Endothelial cell of umbilical vein (primary cell): ENCODE results near the gene CCNK. TPM values are rescaled to one million over a fixed set of nuclear protein-coding genes. Genes with fewer than 3 reads are reported as not detected.

Experiments used
- BruUV-seq: library from RNA; stranded (reverse); fragments of 400-500 nt; replicated peaks from 2 replicates; lab custom pipeline; 2021; lab: Mats Ljungman, UMichigan
- CTCF ChIA-PET: fragments of 300-600, 350-600 bp; sonication (Branson Sonifier 250); formaldehyde crosslinking; loops from one replicate; lab custom pipeline; 2021; ENCODE audit warnings: antibody characterized with exemption, inconsistent platforms; lab: Charles Lee
- POLR2A ChIA-PET: fragments of 300-600, 350-600 bp; sonication (Branson Sonifier 250); formaldehyde crosslinking; loops from one replicate; lab custom pipeline; 2021; ENCODE audit warnings: antibody characterized with exemption, inconsistent platforms; lab: Charles Lee
- DNase-seq: peaks from one replicate; pipeline ENCODE4 v3.0.0-alpha.2; 2011; ENCODE audit warnings: low read depth, low spot score
- FAIRE-seq: peaks from 2 replicates; lab custom pipeline; 2011; peaks lifted over from hg19 to GRCh38; lab: Jason Lieb, UNC
- H2AFZ ChIP-seq: 2 replicates; pipeline ENCODE4 v1.6.0; 2012; ENCODE audit warnings: low read depth, low read length, control low read depth, inconsistent platforms
- H3K27ac ChIP-seq: 2 replicates; pipeline ENCODE4 v1.5.1; 2011; ENCODE audit warnings: low read depth, mild to moderate bottlenecking, control low read depth, low read length, moderate library complexity; ENCODE audit not compliant: insufficient read depth
- H3K27me3 ChIP-seq, 2 experiments: 2 replicates each; pipeline versions ENCODE4 v1.6.0 to v1.6.1; 2011; ENCODE audit warnings: low read length in 2 of 2, mixed read lengths in 1 of 2; ENCODE audit not compliant: control insufficient read depth in 2 of 2, insufficient read depth in 2 of 2
- H3K36me3 ChIP-seq, 2 experiments: 2 replicates in 1 of 2; 3 replicates in 1 of 2; pipeline ENCODE4 v1.5.1; 2011; ENCODE audit warnings: low read length in 2 of 2, mild to moderate bottlenecking in 1 of 2, moderate library complexity in 1 of 2; ENCODE audit not compliant: control insufficient read depth in 2 of 2, insufficient read depth in 2 of 2; ENCODE audit errors: extremely low read depth in 1 of 2
- H3K4me1 ChIP-seq: 3 replicates; pipeline ENCODE4 v1.5.1; 2011; ENCODE audit warnings: mild to moderate bottlenecking, low read length; ENCODE audit not compliant: control insufficient read depth, insufficient read depth; ENCODE audit errors: extremely low read depth
- H3K4me2 ChIP-seq: 2 replicates; pipeline ENCODE4 v1.6.1; 2011; ENCODE audit warnings: low read length, control low read depth, mixed read lengths; ENCODE audit not compliant: insufficient read depth
- H3K4me3 ChIP-seq, 3 experiments: fragments of 200-600 bp in 1 of 3; sonication (generic), shearing (Covaris generic) in 1 of 3; replicated peaks in 1 of 3; 2 replicates each; pipeline ENCODE4 v1.5.1; 2011 to 2016; ENCODE audit warnings: control low read depth in 3 of 3, low read length in 3 of 3, mild to moderate bottlenecking in 2 of 3, inconsistent platforms in 1 of 3, low read depth in 1 of 3, moderate library complexity in 1 of 3; ENCODE audit not compliant: insufficient read depth in 1 of 3
- H3K79me2 ChIP-seq: 2 replicates; pipeline ENCODE4 v1.6.0; 2012; ENCODE audit warnings: low read length, inconsistent platforms; ENCODE audit not compliant: control insufficient read depth, insufficient read depth
- H3K9ac ChIP-seq: replicated peaks from 2 replicates; pipeline ENCODE3; 2011; ENCODE audit warnings: low read length, control low read depth; ENCODE audit not compliant: insufficient read depth; ENCODE audit errors: extremely low read depth
- H3K9me1 ChIP-seq: replicated peaks from 3 replicates; pipeline ENCODE4 v1.6.0; 2011; ENCODE audit warnings: mild to moderate bottlenecking, low read length; ENCODE audit not compliant: control insufficient read depth, insufficient read depth; ENCODE audit errors: extremely low read depth
- H3K9me3 ChIP-seq: replicated peaks from 2 replicates; pipeline ENCODE4 v1.5.1; 2012; ENCODE audit warnings: low read length, inconsistent platforms; ENCODE audit not compliant: control insufficient read depth, insufficient read depth
- H4K20me1 ChIP-seq: replicated peaks from 2 replicates; pipeline ENCODE3; 2011; ENCODE audit warnings: mild to moderate bottlenecking, low read length; ENCODE audit not compliant: control insufficient read depth, insufficient read depth; ENCODE audit errors: extremely low read depth
- EZH2 ChIP-seq: IDR thresholded peaks from 2 replicates; pipeline ENCODE4 v1.6.1; 2012; ENCODE audit warnings: borderline replicate concordance, low read depth, mild to moderate bottlenecking, moderate library complexity, low read length, inconsistent platforms; ENCODE audit not compliant: severe bottlenecking
- JUN ChIP-seq: IDR thresholded peaks from 2 replicates; pipeline ENCODE4 v1.6.1; 2011; ENCODE audit warnings: borderline replicate concordance, low read depth; ENCODE audit not compliant: insufficient read length, insufficient read depth
- MAX ChIP-seq: IDR thresholded peaks from 2 replicates; pipeline ENCODE4 v1.6.1; 2011; ENCODE audit not compliant: insufficient read depth, insufficient read length
- MYC ChIP-seq: IDR thresholded peaks from one replicate; pipeline ENCODE4 v1.6.1; 2011; ENCODE audit warnings: mild to moderate bottlenecking, low read depth, low read length
- POLR2A ChIP-seq: IDR thresholded peaks from 2 replicates; pipeline ENCODE4 v1.6.1; 2012; ENCODE audit warnings: low read depth, mild to moderate bottlenecking, control low read depth, low read length
- POLR2AphosphoS5 ChIP-seq: IDR thresholded peaks from 2 replicates; pipeline ENCODE4 v1.6.1; 2012; ENCODE audit warnings: low read depth, mild to moderate bottlenecking, control low read depth, low read length, moderate library complexity; ENCODE audit not compliant: insufficient read depth
- dilution Hi-C: fragments of 300-500 bp; cut with MboI; formaldehyde crosslinking; loops from one replicate; pipeline ENCODE4 v1.15.0; 2019; ENCODE audit warnings: low sequenced_read_pairs; ENCODE audit not compliant: extremely low pct_ligation_motif_present
- intact Hi-C: fragments of 100-400 bp; cut with micrococcal nuclease; formaldehyde crosslinking; loops from one replicate; pipeline ENCODE4 v1.10.0; 2022
- polyA plus RNA-seq, 4 experiments: library from polyadenylated mRNA; depleted of rRNA in 3 of 4; stranded (reverse) in 3 of 4; unstranded in 1 of 4; fragments of >200 nt; gene quantifications; 2 replicates each; pipeline versions ENCODE4 v1.2.1 to v1.2.3, GENCODE V29; 2011 to 2012; ENCODE audit warnings: missing spikeins in 1 of 4
- total RNA-seq: library from RNA; stranded (reverse); gene quantifications from 2 replicates; pipeline ENCODE4 v1.2.3, GENCODE V29; 2021

CCNK gene
- total and polyA plus RNA-seq, 2 donors (not counting 3 experiments of a cell fraction or from before 2014, with no cell fraction given) = 11.9 to 59.3 TPM

- Histone ChIP-seq H3K79me2 (no peaks in the 10 kb centered on the region), H3K27ac (no peak overlapping the region), H3K4me1 (no peaks in the 10 kb centered on the region), H3K9ac (no peak overlapping the region), H3K4me2 (no peak overlapping the region), H3K9me1 (no peaks in the 10 kb centered on the region), H3K9me3 (no peaks in the 10 kb centered on the region), H4K20me1 (no peaks in the 10 kb centered on the region), H3K36me3 (peaks cover 0 to 21% of the 10 kb centered on the region in 2 experiments), H3K27me3 (no peaks in the 10 kb centered on the region), H3K4me3 (no peak overlapping the region), H2AFZ (no peak overlapping the region)
- intact Hi-C loops = no loop called here
- DNase-seq (no peak), FAIRE-seq (no peak)
- POLR2A ChIA-PET = no interaction called here
- no TSS peak for BruUV-seq
- TF ChIP-seq POLR2A (no peak), JUN (no peak), EZH2 (no peak), MYC (no peak)
- CTCF ChIA-PET = no interaction called here
- dilution Hi-C loops = no loop called here
Observed at GRCh38 chr14:99513946-99514551, 32.8 kb downstream of the CCNK start.

- no peaks in the 10 kb centered on the region for H3K4me1 ChIP-seq
- TF ChIP-seq MYC = no peak
- no peak for TF ChIP-seq POLR2AphosphoS5
- TF ChIP-seq MAX = no peak
- no peak for TF ChIP-seq POLR2A
- dilution Hi-C loops (no loop called here), intact Hi-C loops (no loop called here)
- DNase-seq = no peak
- H3K79me2 ChIP-seq = no peaks in the 10 kb centered on the region
- BruUV-seq = no TSS peak
- POLR2A ChIA-PET = no interaction called here
- no peak overlapping the region for H3K9ac ChIP-seq
- H3K9me3 ChIP-seq = no peaks in the 10 kb centered on the region
- no peak overlapping the region for H3K27ac ChIP-seq
- no peak overlapping the region for H3K4me2 ChIP-seq
- H2AFZ ChIP-seq = no peak overlapping the region
- peaks cover 0 to 17% of the 10 kb centered on the region in 2 experiments for H3K36me3 ChIP-seq
- H3K27me3 ChIP-seq = no peaks in the 10 kb centered on the region
- no peak for FAIRE-seq
- no peak overlapping the region for H3K4me3 ChIP-seq
- H3K9me1 ChIP-seq = no peaks in the 10 kb centered on the region
- H4K20me1 ChIP-seq = no peaks in the 10 kb centered on the region
- CTCF ChIA-PET = interaction anchor here (1.3 kb wide), 1 partner anchor 114 kb away, joined by 3 read pairs; no protein-coding TSS in a partner anchor
Observed at GRCh38 chr14:99514552-99515300, 33.5 kb downstream of the CCNK start.
